ENCODE measurements around the gene SYNE3.

- TF ChIP-seq CTCF (IDR thresholded peaks at IDR 0.05) (peak; percentile 92), REST (IDR thresholded peaks at IDR 0.05; ENCODE audit: insufficient read depth in 1 of 2, low read depth in 2 of 2, low read length in 1 of 2) (no peak)
Observed at GRCh38 chr14:95561001-95561412, 44.6 kb upstream of the SYNE3 start.
